HEK293 (cell line): Measurements from ENCODE around the gene POR.

Experiments
- IKZF3 ChIP-seq: fragments of 450-650 bp; IDR thresholded peaks from 2 replicates; pipeline ENCODE4 v1.5.0; 2018; ENCODE audit warnings: missing biosample characterization, mild to moderate bottlenecking, missing genetic modification characterization, moderate library complexity
- SP2 ChIP-seq: fragments of 450-650 bp; formaldehyde crosslinking; IDR thresholded peaks from 2 replicates; pipeline ENCODE4 v1.5.1; 2016; ENCODE audit warnings: missing biosample characterization, missing genetic modification characterization
- YY1 ChIP-seq: fragments of 450-650 bp; formaldehyde crosslinking; IDR thresholded peaks from 2 replicates; pipeline ENCODE4 v1.5.1; 2018; ENCODE audit warnings: missing biosample characterization, missing genetic modification characterization
- ZFP3 ChIP-seq: fragments of 450-650 bp; formaldehyde crosslinking; IDR thresholded peaks from 2 replicates; pipeline ENCODE4 v1.5.1; 2016; ENCODE audit warnings: low read depth, missing biosample characterization, missing genetic modification characterization
- ZNF394 ChIP-seq: fragments of 450-650 bp; formaldehyde crosslinking; IDR thresholded peaks from 2 replicates; pipeline ENCODE4 v1.5.1; 2016; ENCODE audit warnings: missing biosample characterization, missing genetic modification characterization, mild to moderate bottlenecking, moderate library complexity, borderline replicate concordance
- ZNF654 ChIP-seq: fragments of 450-650 bp; formaldehyde crosslinking; IDR thresholded peaks from 2 replicates; pipeline ENCODE4 v1.5.1; 2016; ENCODE audit warnings: low read depth, missing biosample characterization, missing genetic modification characterization
- ZSCAN30 ChIP-seq: fragments of 450-650 bp; IDR thresholded peaks from 2 replicates; pipeline ENCODE4 v1.5.1; 2018; ENCODE audit warnings: missing biosample characterization, mild to moderate bottlenecking, missing genetic modification characterization, moderate library complexity
- TF ChIP-seq, protein P1 (sequence below): fragments of 450-650 bp; formaldehyde crosslinking; conservative IDR thresholded peaks from 2 replicates; pipeline ENCODE4 v1.5.1; 2016; ENCODE audit warnings: low read depth, missing biosample characterization, missing genetic modification characterization
- TF ChIP-seq, protein P2 (sequence below): fragments of 450-650 bp; formaldehyde crosslinking; IDR thresholded peaks from 2 replicates; pipeline ENCODE4 v1.5.1; 2016; ENCODE audit warnings: missing biosample characterization, missing genetic modification characterization, low read depth
- TF ChIP-seq, protein P3 (sequence below): fragments of 450-650 bp; formaldehyde crosslinking; IDR thresholded peaks from 2 replicates; pipeline ENCODE4 v1.5.1; 2016; ENCODE audit warnings: missing biosample characterization, missing genetic modification characterization

DNA sequence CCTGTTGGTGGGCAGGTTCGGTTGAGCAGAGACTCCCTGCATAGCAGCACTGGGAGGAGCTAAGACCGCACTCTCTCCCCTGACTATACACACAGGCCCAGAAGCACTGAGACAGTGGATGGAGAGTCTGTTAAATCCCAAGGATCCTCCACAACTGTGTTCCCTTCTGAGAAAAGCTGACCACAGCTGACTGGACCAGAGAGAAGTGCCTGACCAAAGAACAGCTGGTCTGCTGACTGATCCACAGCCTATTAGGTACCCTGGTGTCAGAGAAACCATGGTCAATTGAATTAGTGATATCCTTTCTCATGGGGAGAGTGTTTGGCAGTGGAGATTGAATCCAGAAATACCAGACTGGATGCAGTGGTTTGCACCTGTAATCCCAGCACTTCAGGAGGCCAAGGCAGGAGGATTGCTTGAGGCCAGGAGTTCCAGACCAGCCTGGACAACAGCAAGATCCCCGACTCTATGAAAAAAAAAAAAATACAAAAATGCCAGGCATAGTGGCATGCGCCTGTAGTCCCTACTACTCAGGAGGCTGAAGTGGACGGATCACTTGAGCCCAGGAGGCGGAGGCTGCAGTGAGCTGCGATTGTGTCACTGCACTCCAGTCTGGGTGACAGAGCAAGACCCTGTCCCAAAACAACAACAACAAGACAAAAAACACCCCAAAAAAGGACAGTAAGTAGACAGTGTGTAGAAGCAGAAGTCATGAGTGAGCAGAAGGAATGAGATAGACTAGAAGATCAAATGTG is 107.2 kb downstream of the POR start:
- TF ChIP-seq, protein P1, sequence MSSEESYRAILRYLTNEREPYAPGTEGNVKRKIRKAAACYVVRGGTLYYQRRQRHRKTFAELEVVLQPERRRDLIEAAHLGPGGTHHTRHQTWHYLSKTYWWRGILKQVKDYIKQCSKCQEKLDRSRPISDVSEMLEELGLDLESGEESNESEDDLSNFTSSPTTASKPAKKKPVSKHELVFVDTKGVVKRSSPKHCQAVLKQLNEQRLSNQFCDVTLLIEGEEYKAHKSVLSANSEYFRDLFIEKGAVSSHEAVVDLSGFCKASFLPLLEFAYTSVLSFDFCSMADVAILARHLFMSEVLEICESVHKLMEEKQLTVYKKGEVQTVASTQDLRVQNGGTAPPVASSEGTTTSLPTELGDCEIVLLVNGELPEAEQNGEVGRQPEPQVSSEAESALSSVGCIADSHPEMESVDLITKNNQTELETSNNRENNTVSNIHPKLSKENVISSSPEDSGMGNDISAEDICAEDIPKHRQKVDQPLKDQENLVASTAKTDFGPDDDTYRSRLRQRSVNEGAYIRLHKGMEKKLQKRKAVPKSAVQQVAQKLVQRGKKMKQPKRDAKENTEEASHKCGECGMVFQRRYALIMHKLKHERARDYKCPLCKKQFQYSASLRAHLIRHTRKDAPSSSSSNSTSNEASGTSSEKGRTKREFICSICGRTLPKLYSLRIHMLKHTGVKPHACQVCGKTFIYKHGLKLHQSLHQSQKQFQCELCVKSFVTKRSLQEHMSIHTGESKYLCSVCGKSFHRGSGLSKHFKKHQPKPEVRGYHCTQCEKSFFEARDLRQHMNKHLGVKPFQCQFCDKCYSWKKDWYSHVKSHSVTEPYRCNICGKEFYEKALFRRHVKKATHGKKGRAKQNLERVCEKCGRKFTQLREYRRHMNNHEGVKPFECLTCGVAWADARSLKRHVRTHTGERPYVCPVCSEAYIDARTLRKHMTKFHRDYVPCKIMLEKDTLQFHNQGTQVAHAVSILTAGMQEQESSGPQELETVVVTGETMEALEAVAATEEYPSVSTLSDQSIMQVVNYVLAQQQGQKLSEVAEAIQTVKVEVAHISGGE (tag by site-specific recombination), result no peak
- TF ChIP-seq ZNF654 (tag by site-specific recombination) (no peak), ZFP3 (tag by site-specific recombination) (no peak), YY1 (tag by site-specific recombination) (no peak), ZNF394 (tag by site-specific recombination) (no peak), ZSCAN30 (no peak), IKZF3 (tag by site-specific recombination) (no peak), SP2 (no peak)
- TF ChIP-seq, protein P2, sequence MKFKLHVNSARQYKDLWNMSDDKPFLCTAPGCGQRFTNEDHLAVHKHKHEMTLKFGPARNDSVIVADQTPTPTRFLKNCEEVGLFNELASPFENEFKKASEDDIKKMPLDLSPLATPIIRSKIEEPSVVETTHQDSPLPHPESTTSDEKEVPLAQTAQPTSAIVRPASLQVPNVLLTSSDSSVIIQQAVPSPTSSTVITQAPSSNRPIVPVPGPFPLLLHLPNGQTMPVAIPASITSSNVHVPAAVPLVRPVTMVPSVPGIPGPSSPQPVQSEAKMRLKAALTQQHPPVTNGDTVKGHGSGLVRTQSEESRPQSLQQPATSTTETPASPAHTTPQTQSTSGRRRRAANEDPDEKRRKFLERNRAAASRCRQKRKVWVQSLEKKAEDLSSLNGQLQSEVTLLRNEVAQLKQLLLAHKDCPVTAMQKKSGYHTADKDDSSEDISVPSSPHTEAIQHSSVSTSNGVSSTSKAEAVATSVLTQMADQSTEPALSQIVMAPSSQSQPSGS (tag by site-specific recombination), result no peak
- TF ChIP-seq, protein P3, sequence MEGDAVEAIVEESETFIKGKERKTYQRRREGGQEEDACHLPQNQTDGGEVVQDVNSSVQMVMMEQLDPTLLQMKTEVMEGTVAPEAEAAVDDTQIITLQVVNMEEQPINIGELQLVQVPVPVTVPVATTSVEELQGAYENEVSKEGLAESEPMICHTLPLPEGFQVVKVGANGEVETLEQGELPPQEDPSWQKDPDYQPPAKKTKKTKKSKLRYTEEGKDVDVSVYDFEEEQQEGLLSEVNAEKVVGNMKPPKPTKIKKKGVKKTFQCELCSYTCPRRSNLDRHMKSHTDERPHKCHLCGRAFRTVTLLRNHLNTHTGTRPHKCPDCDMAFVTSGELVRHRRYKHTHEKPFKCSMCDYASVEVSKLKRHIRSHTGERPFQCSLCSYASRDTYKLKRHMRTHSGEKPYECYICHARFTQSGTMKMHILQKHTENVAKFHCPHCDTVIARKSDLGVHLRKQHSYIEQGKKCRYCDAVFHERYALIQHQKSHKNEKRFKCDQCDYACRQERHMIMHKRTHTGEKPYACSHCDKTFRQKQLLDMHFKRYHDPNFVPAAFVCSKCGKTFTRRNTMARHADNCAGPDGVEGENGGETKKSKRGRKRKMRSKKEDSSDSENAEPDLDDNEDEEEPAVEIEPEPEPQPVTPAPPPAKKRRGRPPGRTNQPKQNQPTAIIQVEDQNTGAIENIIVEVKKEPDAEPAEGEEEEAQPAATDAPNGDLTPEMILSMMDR (tag by site-specific recombination), result no peak
